NCI-H510A (cell line): ENCODE data around the gene OR51I1.

Experiments
- DNase-seq: peaks from one replicate; lab custom pipeline; 2025; lab: John Stamatoyannopoulos, UW

Gene OR51I1, protein sequence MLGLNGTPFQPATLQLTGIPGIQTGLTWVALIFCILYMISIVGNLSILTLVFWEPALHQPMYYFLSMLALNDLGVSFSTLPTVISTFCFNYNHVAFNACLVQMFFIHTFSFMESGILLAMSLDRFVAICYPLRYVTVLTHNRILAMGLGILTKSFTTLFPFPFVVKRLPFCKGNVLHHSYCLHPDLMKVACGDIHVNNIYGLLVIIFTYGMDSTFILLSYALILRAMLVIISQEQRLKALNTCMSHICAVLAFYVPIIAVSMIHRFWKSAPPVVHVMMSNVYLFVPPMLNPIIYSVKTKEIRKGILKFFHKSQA

DNA sequence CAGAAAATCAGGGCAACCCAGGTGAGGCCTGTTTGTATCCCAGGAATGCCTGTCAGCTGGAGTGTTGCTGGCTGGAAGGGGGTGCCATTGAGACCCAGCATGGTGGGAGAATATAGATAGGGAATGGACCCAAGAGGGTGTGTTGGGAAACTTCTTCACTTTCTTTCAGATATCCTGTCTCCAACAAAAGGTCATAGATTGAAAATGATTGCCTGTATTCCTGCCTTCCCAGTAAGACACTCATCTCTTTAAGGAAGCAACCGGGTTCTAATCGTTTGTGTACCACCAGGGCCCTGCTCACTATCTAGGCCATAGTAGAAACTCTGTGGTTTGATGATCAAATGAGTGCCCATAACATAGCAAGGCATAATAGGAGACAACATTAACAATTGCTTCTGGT, at the start of gene OR51I1:
Gene OR51I1 (minus strand): TSS at position 101 of the 400 bp plus-strand sequence. CDS start 0 bp downstream, at position 101.
- no peak for DNase-seq

DNA sequence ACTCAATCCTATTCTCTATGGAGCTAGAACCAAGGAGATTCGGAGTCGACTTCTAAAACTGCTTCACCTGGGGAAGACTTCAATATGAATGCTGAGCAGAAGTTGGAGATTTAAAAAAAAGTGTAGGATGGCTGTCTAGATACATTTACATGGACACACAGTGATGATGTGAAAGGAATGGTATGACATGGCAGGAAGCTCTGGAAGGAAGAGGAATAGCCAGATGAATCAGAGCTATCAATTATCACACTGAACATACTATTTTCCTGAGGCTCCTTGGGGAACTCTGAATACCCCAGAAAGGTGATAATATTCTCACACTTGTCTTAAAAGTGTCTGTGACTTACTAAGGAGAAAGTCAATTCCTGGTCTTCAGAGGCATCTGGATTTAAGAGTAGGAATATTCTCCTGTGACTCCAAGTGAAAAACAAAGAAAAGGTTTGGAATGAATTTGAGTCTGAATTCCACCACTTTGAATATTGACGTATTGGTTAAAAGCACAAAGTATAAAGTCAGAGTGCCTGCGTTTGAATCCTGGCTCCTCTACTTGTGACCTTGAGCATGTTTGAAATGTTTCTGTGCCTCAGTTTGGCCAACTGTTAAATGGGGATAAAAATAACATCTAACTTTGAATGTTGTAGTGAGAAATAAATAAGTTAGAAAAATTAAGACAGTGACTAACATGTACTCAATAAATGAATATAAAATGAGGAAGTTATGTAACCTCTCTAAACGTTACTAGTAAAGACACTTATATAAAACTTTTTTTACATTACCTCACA, 48.5 kb upstream of the OR51I1 start:
- DNase-seq, result no peak

DNA sequence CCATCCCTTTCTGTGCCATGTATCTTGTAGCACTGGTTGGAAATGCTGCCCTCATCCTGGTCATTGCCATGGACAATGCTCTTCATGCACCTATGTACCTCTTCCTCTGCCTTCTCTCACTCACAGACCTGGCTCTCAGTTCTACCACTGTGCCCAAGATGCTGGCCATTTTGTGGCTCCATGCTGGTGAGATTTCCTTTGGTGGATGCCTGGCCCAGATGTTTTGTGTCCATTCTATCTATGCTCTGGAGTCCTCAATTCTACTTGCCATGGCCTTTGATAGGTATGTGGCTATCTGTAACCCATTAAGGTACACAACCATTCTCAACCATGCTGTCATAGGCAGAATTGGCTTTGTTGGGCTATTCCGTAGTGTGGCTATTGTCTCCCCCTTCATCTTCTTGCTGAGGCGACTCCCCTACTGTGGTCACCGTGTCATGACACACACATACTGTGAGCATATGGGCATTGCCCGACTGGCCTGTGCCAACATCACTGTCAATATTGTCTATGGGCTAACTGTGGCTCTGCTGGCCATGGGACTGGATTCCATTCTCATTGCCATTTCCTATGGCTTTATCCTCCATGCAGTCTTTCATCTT, 47.6 kb upstream of the OR51I1 start:
- DNase-seq, result no peak

DNA sequence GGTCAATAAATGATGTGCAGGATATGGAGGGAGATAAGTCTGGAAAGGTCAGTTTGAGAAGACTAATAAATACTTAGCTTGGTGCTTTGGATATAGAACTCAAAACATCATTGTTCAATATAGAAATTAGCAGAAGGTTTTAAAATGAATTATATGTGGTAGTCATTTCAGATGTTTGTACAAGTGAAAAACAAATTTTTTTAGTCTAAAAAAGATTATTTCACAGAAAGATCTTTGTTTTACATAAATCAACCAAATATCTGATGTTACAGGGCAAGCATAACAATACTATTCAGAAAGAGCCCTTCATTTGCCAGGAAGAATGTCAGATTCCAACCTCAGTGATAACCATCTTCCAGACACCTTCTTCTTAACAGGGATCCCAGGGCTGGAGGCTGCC, 47.1 kb upstream of the OR51I1 start, which contains the start of gene OR52D1:
Gene OR52D1 (plus strand): TSS at position 301 of the 400 bp plus-strand sequence. CDS start 22 bp downstream, at position 323.
- no peak for DNase-seq

DNA sequence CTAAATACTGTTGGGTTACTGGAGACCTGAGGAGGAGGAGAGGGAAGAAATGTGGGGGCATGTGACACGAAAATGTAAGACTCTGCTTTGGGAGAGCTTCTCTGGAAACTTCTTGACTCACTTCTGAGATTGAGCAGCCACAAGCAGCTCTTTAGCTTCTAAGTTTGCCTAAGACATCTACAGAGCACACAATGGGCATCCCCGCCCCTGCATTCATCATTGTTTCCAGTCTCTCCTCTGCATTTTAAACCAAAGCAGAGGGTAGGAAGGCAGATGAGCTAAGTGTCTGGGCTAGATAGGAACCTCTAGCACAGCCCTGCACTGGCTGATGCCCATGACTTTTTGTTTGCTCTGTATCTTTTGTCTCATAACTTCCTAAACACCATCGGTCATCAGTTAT, 45.1 kb upstream of the OR51I1 start:
- DNase-seq, result no peak

DNA sequence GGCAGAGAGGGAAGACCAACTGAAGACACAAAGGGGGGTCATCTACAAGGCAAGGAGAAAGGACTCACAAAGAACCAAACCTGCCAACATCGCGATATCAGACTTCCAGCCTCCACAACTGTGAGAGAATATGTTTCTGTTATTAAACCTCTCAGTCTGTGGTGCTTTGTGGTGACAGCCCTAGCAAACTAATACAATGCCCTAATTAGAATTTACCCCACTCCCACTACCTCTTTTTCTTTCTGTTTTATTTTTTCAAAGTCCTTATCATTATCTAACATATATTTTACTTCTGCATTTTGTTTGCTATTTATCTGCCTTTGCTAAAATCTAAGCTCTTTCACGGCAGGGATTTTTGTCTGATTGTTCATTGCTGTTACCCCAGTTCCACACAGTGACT, 44.7 kb upstream of the OR51I1 start:
- no peak for DNase-seq

DNA sequence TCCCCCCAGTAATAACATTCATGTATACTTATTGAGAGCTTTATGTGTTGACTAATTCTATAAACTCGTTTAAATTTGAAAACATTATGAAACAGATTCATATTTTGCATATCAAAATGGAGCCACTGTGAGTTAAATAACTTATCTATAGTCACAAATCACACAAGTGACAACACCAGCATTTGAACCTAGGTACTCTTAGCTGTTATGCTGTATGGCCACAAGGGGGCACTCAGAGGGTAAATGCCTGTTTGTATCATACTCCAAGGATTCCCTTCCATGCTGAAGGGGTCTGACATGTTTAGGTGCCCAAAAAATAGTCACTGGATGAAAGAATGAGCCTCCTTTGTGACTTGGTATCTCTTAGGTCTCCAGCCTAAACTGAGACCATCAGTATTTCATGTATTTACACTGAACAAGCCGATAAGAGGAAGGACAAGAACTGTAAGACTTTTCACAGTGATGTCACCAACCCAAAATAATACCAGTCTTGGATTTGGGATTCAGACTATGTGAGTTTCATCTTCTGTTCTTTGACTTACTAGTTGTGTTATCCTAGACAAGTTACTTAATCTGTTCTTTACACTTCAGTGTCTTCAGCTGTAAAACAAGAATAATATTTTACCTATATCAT, 35.0 kb upstream of the OR51I1 start:
- DNase-seq, result no peak

DNA sequence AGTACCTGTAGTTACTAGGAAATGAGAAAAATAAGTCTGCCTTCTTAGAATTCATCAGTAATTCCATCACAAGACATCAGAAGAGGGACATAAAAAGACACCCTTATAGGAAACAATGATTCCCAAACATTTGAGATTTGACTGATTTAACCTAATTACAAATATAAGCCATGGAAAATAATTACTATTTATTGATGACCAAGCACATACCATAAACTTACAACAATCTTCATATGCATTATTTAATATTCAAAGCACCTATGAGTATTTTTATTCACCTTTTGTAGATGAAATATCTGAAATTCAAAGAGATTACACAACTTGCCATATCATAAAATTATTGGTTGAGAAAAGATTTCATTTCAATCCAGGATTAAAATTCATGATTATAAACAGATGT, 32.6 kb upstream of the OR51I1 start:
- no peak for DNase-seq

DNA sequence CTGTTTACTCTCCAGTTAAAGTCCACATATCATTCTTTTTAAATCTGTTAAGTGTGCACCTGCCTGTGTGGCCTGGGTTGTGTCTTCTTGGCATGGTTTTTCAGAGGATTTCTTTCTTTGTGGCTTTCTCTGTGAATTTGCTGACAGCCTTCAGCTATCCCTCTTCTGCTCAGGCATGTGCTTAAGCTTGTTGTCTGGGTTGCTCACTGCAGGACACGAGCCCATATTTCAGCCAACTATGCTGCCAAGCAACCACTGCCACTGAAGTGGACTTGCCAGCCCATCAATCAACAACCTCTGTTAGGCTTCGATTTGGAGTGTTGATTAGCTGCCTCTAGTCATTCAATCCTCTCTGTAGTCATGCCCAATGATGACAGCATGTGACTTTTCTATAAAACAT, 26.2 kb upstream of the OR51I1 start:
- DNase-seq, result no peak

DNA sequence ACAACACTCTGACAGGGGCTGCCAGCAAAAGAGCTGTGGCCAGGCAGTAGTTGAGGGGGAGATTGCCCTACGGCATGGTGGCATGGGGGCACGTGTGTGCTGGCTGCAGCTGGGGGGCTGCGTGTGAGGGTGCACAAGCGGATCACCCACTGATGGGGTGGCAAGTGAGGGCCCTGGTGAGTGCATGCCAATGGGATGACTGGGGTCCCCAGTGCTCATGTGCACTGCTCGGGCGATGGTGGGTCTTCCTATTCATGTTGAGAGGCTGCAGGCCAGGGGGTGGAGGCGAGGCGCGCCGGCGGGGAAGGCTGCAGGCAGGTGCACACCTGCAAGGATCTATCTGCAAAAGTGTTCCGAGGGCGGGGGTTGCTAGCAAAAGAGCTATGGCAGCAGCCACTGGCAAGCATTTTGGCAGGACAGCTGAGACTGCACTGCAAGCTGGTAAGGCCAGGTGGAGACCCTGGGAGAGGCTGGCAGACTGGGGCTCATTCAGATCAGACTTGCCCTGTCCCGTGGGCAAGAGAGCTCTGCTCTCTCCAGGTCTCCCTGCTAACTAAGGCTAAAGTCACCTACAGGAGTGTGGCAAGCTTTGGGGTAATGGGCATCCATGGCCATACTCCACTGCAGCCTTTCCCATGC, 19.8 kb upstream of the OR51I1 start:
- no peak for DNase-seq

DNA sequence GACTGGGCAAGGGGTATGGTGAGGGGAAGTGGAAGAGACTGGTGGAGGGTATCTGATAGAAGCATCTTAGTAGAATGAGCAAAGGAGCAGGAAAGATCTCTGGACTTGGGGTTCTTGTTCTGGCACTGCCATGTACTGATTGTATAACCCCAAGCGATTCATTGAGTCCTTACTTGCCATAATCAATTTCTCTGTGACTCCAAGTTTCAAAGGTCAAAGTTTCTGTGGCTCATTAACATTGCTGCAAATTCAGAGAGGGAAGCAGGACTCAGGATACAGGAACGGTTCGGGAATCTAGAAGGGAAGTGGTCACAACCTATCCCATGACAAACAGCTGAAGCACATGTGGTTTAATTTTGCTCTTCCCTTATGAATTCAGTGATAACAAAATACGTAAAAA, 8.1 kb upstream of the OR51I1 start:
- DNase-seq, result no peak

DNA sequence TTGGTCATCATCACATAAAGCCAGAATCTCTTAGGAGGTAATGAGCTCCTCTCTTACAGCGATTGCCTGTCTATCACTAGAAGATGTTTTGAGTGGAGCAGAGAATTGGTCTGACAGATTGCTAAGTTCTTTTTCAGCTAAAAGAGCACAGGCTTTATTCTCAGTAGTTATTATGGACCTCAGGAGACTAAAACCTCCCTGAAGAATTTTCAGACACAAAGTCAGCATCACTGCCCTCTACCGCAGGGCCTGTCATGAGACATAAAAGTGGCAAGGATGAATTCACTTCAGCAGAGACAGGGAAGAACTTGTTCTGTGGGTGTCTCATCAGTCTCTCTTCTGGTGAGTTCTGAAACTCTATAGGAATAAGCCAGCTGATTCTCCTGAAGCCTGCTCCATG, 7.7 kb upstream of the OR51I1 start, which contains the start of gene OR51I2:
Gene OR51I2 (plus strand): TSS at position 301 of the 400 bp plus-strand sequence. CDS start 4,166 bp downstream, outside the sequence.
- no peak for DNase-seq

DNA sequence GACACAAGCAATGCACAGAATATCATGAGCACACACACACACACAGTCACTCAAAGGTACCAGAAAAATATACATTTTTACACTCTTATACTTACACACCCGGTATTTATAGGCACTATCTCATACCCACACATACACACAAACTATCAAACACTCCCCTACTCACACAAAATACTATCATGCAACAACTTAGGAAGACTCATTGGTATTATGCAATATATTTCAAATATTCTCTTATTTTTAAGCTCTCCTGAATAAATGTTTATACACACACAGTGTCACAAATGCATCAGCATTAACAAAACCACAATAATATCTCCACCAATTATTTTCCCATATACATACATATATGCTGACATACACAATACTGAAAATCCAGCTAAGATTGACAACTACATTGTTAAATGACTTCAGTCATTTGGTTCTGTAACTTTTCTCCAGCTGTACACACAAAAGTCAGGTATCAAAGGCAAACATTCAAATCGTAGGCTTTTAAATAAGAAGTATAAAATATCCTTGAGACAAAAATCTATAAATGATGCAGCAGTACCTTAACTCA, 2.6 kb upstream of the OR51I1 start:
- no peak for DNase-seq

DNA sequence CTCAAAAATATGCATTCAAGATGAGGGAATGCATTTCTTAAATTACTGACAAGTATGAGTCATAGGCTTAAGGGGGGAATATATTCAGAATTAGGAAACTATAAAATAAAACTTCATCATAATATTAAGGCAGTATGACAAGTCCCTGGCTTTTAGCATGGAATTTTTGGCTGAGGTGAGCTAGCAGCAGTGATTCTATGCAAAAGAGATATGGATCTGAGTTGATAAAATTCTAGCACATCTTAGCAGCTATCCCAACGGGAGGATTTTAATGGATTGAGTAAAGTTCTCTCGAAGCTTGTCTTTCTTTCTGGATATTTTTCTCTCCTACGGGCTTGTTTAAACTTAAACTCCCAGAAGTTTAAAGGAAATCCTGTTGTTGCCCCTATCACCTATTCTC, 18.2 kb downstream of the OR51I1 start:
- no peak for DNase-seq

DNA sequence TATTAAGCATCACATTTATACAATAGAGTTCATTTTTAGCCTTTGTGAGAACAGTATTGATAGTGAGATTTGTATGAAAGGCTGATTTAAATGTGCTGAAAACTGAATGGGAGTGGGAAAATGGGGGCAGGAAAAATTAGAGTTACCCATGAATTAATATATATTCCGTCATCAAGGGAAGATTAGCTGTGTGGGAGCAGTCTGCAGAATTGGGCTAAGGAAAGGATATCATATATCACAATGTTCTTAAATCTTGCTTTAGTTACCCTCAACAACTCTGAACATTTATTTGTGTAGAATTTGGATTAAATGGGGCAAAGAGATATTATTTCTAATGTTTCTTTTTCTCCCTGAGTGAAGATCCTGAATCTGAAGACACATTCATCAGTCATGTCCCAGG, 19.5 kb downstream of the OR51I1 start, which contains the start of gene OR51Q1:
Gene OR51Q1 (plus strand): TSS at position 301 of the 400 bp plus-strand sequence. CDS start 90 bp downstream, at position 391.
- no peak for DNase-seq

DNA sequence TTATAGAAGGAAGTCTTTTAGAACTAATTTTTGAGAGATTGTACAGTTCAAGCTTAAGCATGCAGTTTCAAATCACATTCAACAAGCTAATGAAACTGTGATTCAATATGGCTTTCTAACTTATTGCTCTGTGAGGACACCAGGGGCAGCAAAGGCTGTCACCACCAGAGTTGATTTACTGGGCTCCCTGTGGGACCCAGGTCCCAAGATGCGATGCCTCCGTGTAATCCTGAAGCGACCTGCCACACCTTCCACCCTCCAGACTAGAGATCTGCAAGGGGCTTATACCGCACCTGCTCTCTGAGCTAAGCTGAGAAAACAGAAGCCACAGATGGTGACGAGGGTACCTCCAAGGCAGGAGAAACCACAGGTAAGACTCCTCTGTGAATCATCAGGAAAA, 20.3 kb downstream of the OR51I1 start:
- DNase-seq, result no peak

DNA sequence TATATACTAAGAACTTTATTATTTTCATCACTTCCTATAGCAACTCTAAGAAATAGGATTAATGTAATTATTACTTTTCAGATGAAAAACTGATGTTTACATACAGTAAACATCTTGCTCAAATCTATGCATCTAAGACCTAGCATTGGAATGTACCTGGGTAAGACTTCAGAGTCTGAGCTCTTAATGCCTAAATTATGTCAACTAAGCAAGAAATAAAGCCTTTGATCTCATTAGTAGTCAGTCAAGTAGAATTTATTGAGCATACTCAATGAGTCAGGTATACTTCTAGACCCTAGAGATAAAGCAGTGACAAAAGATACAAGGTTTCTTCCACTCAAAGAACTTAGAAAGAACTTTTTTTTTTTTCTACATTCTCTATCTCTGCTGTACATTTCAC, 36.1 kb downstream of the OR51I1 start:
- no peak for DNase-seq

DNA sequence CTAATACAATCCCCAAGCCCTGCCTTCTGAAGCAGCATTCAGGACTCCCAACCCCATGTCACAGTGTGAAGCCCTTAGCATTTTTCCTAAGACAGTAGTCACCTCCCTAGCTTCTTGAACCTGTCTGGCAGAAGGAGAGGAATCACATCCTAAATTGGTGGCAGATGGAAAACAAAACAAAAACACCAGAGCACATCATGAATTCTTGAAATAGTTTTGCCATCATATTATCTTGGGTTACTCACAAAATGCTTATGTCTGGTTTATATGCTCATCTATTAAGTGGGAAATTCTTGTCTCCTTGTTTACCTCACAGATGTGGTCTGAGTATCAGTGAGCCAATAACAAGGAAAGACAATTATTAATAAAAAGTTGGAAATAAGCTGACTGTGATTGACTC, 42.4 kb downstream of the OR51I1 start:
- no peak for DNase-seq

DNA sequence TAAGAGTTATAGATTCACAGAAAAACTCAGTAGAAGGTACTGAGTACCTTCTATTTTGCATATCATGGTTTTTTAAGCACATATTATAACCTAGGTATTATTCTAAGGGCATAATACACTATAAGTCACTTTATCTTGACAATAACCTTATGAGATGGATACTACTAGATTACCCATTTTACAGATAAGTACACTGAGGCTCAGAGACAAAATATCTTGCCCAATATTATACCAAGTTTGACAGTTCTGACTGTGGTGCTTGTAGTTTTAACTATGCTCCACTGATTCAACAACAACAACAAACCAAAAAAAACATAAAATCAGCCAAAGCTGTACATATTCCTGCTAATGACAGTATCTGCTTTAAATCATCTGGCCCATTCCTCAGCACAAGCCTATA, 47.2 kb downstream of the OR51I1 start:
- no peak for DNase-seq
